Neutrophil (primary cell): Measurements from ENCODE around the gene TMEM62.
"Not testable (repeated sequence)": the region's sequence is repeated elsewhere in the genome, so short reads cannot be mapped to it uniquely, and the experiment has no call there.

Source experiments
- H3K27ac ChIP-seq: fragments of 200-600 bp; sonication (generic); 2 replicates; pipeline ENCODE4 v1.5.1; 2016; ENCODE audit warnings: mild to moderate bottlenecking, moderate library complexity
- H3K27me3 ChIP-seq: fragments of 200-600 bp; sonication (generic); 2 replicates; pipeline ENCODE4 v1.6.0; 2016; ENCODE audit warnings: mild to moderate bottlenecking
- H3K36me3 ChIP-seq: fragments of 200-600 bp; sonication (generic); 2 replicates; pipeline ENCODE4 v1.5.1; 2017
- H3K4me1 ChIP-seq, 2 experiments: fragments of 200-600 bp in 1 of 2; sonication (generic) in 1 of 2; 1 replicate in 1 of 2; 2 replicates in 1 of 2; pipeline versions ENCODE4 v1.5.1 to v1.6.1; 2013 to 2016; ENCODE audit warnings: low read depth in 1 of 2, low read length in 1 of 2, mild to moderate bottlenecking in 1 of 2, moderate library complexity in 1 of 2; ENCODE audit not compliant: control insufficient read depth in 1 of 2, insufficient read depth in 1 of 2
- H3K4me3 ChIP-seq, 2 experiments: fragments of 200-600 bp in 1 of 2; sonication (generic) in 1 of 2; 1 replicate in 1 of 2; 2 replicates in 1 of 2; pipeline ENCODE4 v1.5.1; 2013 to 2016; ENCODE audit warnings: low read depth in 1 of 2, low read length in 1 of 2, mild to moderate bottlenecking in 1 of 2, moderate library complexity in 1 of 2
- H3K9me3 ChIP-seq: fragments of 200-600 bp; sonication (generic); 2 replicates; pipeline ENCODE4 v1.5.1; 2016
- CTCF ChIP-seq: fragments of 200-600 bp; sonication (generic); IDR thresholded peaks from 2 replicates; pipeline ENCODE4 v1.5.1; 2016; ENCODE audit warnings: antibody characterized with exemption

The TMEM62 gene

GRCh38 chr15:43190178-43190577, 56.8 kb downstream of the TMEM62 start:
- TF ChIP-seq CTCF: no peak
- H3K27ac ChIP-seq: no peak overlapping the region

DNA sequence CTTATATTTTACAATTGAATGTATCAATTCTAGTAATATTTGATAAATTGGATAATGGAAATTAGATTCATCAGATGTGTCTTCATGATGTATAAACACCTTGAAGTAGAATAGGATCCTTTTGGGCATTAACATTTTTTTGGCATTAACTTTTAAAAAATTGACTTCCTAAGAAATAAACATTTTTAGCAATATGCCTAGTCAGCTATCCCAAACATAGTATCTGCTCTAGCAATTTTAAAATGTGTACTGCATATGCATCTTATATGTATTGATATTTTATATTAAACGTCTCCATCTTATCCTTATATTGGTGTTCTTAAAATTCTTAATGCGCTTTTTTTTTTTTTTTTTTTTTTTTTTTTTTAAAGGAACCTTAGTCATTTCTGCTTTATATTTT, 60.3 kb downstream of the TMEM62 start:
- Histone ChIP-seq H3K9me3 (no peaks in the 10 kb centered on the region), H3K27ac (no peak overlapping the region), H3K4me3 (no peak overlapping the region), H3K27me3 (no peaks in the 10 kb centered on the region), H3K4me1 (no peaks in the 10 kb centered on the region), H3K36me3 (peaks cover 98% of the 10 kb centered on the region)
- TF ChIP-seq CTCF: no peak

More at GRCh38 chr15:43190178-43190577, 56.8 kb downstream of the TMEM62 start:
- H3K36me3 ChIP-seq: peaks cover 82% of the 10 kb centered on the region
- H3K9me3 ChIP-seq: no peaks in the 10 kb centered on the region
- H3K27me3 ChIP-seq: no peaks in the 10 kb centered on the region
- H3K4me3 ChIP-seq: no peak overlapping the region
- peaks cover 22 to 30% of the 10 kb centered on the region in 2 experiments for H3K4me1 ChIP-seq

DNA sequence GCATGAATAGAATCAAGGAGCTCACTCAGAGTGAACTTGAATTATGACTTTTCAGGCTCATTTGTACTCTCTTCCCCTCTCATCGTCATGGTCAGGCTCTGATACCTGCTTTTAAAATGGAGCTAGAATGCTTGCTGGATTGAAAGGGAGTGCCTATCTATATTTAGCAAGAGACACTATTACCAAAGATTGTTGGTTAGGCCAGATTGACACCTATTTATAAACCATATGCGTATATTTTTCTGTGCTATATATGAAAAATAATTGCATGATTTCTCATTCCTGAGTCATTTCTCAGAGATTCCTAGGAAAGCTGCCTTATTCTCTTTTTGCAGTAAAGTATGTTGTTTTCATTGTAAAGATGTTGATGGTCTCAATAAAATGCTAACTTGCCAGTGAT, 61.4 kb downstream of the TMEM62 start:
- no peak overlapping the region for H3K27ac ChIP-seq
- H3K27me3 ChIP-seq: no peaks in the 10 kb centered on the region
- peaks cover 95% of the 10 kb centered on the region for H3K36me3 ChIP-seq
- H3K9me3 ChIP-seq: no peaks in the 10 kb centered on the region
- no peak overlapping the region for H3K4me3 ChIP-seq
- no peaks in the 10 kb centered on the region for H3K4me1 ChIP-seq
- no peak for TF ChIP-seq CTCF

DNA sequence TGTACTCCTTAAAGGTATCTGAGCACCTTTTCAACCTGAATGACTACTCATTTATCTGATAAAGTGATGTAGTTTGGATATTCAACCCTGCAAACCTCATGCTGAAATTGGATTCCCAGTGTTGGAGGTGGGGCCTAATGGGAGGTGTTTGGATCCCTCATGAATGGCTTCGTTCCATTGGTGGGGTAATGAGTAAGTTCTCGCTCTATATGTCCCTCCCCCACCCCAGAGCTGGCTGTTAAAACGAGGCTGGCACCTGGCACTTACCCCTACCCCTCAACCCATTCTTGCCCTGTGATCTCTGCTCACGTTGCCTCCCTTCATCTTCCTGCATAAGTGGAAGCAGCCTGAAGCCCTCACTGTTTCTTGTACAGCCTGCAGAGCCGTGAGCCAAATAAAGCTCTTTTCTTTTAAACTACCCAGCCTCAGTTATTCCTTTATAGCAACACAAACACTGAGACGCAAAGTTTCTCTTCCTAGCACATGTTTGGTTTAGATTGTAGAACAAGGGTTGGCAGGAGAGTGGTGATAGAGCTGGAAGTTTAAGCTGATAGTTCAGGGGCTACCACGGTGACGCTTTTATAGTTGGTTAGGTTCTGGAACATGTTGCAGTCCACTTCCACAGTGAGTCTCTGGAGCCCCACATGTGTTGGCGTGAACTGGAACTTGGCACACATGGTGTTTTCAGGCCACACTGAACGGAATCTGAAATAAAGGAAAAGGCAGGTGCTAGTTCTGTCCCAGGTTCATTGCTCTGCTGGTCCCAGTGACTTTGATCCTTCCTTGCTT, 63.6 kb downstream of the TMEM62 start:
- no peak for TF ChIP-seq CTCF
- no peak overlapping the region for H3K4me3 ChIP-seq
- H3K27ac ChIP-seq: no peak overlapping the region
- H3K27me3 ChIP-seq: no peaks in the 10 kb centered on the region
- H3K36me3 ChIP-seq: peaks cover 74% of the 10 kb centered on the region
- no peaks in the 10 kb centered on the region for H3K9me3 ChIP-seq
- H3K4me1 ChIP-seq: no peaks in the 10 kb centered on the region

DNA sequence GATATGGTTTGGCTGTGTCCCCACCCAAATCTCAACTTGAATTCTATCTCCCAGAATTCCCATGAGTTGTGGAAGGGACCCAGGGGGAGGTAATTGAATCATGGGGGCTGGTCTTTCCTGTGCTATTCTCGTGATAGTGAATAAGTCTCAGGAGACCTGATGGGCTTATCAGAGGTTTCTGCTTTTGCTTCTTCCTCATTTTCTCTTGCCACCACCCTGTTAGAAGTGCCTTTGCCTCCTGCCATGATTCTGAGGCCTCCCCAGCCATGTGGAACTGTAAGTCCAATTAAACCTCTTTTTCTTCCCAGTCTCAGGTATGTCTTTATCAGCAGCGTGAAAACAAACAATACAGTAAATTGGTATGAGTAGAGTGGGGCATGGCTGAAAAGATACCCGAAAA, 64.4 kb downstream of the TMEM62 start:
- H3K4me1 ChIP-seq, H3K4me3 ChIP-seq, H3K27me3 ChIP-seq, H3K9me3 ChIP-seq: not testable (repeated sequence)
- Histone ChIP-seq H3K27ac (peak overlapping the region; percentile 46), H3K36me3 (peaks cover 65% of the 10 kb centered on the region)

- H3K27ac ChIP-seq, H3K27me3 ChIP-seq, H3K4me1 ChIP-seq, H3K4me3 ChIP-seq, H3K9me3 ChIP-seq: not testable (repeated sequence)
- peaks cover 58% of the 10 kb centered on the region for H3K36me3 ChIP-seq
Observed at GRCh38 chr15:43198556-43198955, 65.2 kb downstream of the TMEM62 start.
